ENCODE data around the gene ANKRD11.

DNA sequence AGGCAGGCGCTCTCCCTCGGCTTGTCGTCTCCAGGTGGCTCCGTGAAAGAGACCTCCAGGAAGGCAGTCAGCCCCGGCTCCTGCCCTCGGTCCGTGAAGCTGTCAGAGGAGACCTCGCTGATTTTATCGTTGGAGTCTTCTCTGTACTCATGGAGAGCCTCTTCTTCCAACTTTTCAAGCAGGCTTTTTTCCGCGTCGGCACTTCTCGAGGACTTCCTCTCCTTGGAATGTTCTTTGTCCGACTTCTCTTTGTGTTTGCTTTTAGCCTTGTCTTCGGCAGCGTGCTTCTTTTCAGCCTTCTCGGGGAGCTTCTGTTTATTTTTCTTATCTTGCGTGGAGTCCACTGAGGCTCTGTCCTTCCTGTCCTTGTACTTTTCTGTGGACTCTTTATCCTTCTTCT, 207.8 kb downstream of the ANKRD11 start:
- TF ChIP-seq CTCF (conservative IDR thresholded peaks at IDR 0.05; ENCODE audit: low read length) (no peak), EZH2phosphoT487 (IDR thresholded peaks at IDR 0.05; ENCODE audit: borderline replicate concordance) (no peak)

Measured in Loucy (cell line).